Stimulated activated CD4-positive, alpha-beta T cell treated with anti-CD3 and anti-CD28 coated beads, Interleukin-12 subunit alpha, Interleukin-12 subunit beta, amount 100 ng/mL, for 4 hours (primary cell): ENCODE data around the gene SMARCA4.

Experiments
- DNase-seq: peaks from one replicate; pipeline ENCODE4 v3.0.0-alpha.2; 2020

SMARCA4 gene

DNA sequence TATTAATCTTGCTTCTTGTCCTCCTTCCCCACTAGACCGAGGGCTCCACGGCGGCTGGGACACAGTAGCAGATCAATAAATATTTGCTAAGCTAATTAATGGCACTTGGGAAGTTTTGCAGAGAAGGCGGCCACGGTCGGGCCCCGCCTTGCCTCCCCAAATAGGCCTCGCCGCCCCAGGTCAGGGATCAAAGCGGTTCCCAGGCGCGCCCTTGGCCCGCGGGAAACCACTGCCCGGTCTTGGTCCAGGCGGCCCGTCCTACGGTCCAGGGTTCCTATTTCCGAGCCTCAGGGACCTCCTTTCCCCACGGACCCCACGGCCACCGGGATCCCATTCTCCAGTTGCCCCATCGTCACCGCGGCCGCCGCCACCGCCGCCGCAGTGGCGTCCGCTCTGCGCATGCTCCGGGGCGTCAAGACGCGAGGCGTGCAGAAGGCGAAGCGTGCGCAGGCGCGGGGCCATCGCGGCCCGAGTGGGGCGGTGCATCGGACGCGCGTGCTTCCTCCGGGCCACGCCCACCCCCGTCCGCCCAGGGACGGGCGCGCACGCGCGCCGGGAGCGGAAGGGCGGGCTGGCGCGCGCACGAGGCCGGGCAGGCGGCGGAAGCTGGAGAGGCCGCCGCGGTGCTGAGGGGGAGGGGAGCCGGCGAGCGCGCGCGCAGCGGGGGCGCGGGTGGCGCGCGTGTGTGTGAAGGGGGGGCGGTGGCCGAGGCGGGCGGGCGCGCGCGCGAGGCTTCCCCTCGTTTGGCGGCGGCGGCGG lies at the start of gene SMARCA4:
Gene SMARCA4, plus strand, starts transcription at position 717 of the 759 bp plus-strand sequence. CDS start 23,122 bp downstream, outside the sequence.
- peak; percentile 98 for DNase-seq

DNA sequence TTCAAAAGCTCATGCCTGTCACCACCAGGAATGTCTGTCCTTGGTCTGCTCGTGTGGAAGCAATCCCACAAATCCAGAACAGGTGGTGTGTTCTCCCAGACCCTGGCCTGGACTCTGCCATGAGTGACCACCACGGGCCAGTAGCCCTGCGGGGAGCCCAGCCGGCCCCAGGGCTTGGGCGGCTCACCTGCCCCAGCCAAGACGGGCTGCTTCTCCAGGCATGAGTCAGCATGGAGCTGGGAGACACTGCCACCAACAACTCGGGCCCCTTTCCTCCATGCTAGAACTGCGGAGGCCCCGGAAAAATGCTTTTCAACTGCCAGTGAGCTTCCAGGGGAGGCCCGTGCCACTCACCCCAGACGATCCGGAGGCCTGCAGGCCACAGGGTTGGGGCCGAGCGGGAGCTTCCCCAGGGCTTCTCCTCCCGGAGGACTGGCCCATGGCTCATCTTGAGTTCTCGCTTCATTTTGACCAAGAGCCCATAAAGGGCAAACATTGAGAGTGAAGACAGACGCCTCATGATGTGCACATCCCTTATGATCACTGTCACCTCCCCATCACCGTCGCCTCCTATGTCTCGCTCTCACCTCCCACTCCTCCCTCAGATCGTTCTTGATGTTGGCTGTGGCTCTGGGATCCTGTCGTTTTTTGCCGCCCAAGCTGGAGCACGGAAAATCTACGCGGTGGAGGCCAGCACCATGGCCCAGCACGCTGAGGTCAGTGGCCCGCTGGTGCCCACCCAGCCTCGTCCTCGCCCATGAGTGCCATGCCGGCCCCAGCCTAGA lies 49.1 kb upstream of the SMARCA4 start:
- no peak for DNase-seq

DNA sequence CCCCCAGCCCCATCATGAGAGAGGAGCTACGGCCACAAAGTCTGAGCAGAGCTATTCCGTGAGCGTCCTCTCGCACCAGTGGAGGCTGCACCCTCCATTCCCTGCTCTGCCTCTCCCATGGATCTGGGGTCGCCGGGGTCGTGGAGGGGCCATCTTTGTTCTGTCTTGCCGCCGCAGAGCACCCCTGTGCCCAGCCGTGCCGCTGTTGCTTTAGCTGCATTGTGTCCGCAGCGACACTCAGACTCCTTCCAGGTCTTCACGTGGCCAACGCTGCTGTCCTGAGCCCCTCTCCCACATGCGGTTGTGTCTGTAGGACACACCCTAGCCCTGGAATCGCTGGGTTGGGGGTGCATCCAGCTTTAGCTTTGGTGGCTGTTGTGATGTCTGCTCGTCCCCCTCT lies 48.2 kb upstream of the SMARCA4 start:
- DNase-seq: no peak

DNA sequence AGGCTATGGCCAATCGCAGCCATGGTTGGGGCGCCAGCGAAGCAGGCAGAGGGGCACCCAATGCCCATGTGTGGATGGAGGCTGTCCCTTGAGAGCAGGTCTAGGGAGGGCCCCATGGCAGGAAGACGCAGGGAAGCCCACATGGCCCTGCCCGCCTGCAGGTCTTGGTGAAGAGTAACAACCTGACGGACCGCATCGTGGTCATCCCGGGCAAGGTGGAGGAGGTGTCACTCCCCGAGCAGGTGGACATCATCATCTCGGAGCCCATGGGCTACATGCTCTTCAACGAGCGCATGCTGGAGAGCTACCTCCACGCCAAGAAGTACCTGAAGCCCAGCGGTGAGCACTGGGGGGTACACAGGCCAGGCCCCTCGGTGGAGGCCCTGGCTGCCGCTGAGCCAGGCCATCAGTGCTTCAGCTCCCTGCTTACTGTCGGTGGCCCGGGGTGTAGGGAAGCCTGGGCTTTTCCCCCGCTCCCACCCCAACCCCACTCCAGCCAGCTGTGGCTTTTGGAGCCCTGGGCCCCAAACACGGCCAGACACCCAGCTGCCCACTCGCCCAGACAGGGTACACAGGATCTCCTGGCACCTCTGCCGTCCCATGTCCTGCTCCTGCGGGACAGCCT lies 47.0 kb upstream of the SMARCA4 start:
- no peak for DNase-seq

DNA sequence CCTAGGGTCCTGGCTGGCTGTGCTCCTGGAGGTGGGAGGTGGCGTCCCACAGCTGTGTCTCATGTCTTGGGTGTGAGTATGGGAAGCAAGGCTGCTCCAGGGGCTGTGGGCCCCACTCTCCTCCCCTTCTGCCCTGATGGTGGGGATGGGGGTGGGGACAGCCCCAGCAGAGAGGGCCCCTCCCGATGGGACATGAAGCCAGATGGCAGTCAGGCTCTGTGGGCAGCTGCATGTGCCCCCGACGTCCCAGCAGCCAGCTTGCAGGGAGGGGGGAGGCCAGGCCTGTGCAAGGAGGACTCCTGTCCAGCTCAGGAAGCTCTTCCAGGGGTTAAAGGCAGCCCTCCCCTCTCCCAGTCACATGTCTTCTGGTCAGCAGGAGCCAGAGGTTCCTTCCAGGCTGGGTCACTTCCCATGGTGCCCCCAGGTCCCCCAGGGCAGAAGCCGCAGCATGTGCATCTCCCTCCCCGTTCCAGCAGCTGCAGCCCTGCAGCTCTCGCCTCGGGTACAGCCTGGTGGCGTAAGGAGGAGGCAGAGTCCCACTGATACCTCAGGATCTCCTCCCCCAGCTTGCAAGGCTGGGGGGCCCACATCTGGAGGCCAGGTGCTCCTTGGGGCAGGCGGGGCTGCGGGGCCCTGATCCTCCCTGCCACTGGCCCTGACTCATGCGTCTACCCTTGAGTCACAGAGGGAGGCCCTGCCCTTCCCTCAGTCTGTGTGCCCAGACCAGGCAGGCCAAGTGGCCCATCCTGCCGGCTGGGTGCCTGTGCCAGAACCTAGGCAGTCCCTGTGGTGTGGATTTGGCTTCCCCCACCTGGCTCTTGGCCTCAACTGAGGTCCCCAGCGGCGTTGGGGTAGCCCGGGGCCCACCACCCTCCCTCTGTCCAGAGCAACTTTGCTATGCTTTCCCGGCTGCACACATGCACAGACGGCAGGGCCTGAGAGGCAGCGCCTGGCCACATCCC lies 45.4 kb upstream of the SMARCA4 start:
- DNase-seq: no peak

DNA sequence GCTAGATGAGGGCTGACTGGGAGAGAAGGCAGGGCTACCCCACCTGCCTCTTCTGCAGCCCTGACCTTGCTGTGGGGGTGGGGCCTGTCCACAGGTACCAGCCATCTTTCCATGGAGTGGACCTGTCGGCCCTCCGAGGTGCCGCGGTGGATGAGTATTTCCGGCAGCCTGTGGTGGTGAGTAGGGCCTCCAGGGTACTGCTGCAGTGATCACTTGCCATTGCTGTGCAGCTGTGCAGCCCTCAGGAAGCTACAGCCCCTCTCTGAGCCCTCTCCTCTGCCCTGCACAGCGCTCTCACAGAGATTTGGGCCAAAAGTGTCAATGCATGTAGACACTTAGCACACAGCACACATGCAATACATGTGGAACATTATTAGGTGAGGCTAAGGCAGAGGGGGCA lies 44.2 kb upstream of the SMARCA4 start:
- DNase-seq: no peak

DNA sequence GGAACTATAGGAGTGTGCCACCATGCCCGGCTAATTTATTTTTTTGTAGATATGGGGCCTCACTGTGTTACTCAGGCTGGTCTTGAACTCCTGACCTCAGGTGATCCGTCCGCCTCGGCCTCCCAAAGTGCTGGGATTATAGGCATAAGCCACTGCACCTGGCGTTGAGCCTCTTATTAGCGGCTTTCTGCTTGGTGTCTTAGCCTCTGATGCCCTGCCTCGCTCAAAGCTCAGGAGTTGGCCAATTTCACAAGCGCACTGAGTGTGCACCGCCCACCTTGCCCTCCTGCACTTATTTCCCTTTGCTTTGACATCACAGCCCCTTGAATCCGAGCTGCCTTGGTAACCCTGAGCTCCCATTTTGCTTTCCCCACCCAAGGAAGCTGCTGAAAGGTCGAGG lies 42.5 kb upstream of the SMARCA4 start:
- DNase-seq: no peak

DNA sequence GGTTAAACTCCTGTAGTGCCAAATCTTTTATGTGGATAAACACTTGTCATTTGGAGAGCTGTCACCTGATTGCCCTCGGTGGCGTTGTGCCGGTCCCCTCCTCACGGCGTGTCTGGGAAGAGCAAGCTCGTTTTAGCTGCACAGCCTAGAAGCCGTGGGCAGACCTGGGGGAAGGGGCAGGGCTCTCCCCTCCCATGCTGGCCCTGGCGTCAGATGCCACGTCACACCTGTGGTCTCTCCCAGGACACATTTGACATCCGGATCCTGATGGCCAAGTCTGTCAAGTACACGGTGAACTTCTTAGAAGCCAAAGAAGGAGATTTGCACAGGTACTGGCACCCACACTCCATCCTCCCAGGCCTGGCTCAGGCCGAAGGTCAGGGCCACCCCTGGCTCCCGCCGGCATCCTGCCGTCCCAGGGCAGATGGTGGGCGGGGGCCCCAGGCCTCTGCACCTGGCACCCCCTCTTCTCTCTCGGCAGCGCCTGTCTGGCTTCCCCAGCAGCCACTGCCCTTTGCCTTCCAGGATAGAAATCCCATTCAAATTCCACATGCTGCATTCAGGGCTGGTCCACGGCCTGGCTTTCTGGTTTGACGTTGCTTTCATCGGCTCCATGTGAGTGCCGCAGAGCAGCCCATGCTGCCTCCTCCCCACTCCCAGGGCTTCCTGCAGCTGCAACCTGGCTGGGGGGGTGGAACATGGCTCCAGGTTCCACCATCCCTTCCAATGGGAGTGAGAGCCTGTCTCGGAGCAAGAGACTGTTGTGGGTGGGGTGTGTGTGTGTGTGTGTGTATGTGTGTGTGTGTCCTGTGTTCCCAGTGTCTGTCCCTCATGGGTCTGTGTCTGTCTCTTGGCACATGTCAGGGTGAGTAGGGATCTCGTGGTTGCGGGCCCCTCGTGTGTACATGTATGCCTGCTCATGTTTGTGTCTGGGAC lies 41.2 kb upstream of the SMARCA4 start:
- no peak for DNase-seq

DNA sequence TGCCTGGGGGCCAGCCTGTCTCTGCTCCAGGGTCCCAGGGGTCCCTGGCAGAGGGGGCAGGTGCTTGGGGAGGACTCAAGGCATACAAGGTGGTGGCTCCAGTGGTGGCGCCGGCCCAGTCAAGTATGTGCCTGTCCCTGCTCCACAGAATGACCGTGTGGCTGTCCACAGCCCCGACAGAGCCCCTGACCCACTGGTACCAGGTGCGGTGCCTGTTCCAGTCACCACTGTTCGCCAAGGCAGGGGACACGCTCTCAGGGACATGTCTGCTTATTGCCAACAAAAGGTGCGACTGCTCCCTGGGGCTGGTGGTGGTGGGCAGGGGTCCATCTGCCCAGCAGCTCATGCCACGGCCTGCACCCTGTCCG lies 40.6 kb upstream of the SMARCA4 start:
- no peak for DNase-seq

DNA sequence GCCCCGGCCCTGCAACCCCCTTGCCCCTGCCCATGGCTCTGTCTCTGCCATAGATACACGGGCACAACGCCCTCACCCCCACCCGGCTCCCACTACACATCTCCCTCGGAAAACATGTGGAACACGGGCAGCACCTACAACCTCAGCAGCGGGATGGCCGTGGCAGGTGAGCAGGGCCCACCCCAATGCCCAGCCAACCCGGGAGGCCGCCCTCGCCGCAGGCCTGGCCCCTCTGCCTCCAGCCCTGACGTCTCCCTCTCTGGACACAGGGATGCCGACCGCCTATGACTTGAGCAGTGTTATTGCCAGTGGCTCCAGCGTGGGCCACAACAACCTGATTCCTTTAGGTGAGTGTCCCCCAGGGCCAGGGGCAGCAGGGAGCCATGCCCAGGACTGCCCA lies 40.0 kb upstream of the SMARCA4 start:
- no peak for DNase-seq

DNA sequence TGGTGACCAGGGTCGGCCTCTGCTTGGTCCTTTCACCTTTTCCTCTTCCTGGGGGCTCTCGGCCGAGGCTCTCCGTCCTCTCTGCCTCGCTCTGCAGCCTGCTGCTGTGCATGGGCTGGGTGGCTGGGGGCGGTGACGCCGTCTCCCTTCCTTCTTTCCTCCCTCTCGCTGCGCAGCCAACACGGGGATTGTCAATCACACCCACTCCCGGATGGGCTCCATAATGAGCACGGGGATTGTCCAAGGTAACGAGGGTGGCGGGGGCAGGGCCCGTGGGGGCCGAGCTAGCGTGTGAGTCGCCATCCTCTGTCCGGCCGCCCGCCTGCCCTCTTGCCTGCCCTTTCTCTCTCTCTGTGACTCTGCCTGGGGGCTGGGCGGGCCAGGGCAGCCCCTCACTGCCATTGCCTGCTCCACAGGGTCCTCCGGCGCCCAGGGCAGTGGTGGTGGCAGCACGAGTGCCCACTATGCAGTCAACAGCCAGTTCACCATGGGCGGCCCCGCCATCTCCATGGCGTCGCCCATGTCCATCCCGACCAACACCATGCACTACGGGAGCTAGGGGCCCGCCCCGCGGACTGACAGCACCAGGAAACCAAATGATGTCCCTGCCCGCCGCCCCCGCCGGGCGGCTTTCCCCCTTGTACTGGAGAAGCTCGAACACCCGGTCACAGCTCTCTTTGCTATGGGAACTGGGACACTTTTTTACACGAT lies 39.5 kb upstream of the SMARCA4 start:
- DNase-seq: no peak

DNA sequence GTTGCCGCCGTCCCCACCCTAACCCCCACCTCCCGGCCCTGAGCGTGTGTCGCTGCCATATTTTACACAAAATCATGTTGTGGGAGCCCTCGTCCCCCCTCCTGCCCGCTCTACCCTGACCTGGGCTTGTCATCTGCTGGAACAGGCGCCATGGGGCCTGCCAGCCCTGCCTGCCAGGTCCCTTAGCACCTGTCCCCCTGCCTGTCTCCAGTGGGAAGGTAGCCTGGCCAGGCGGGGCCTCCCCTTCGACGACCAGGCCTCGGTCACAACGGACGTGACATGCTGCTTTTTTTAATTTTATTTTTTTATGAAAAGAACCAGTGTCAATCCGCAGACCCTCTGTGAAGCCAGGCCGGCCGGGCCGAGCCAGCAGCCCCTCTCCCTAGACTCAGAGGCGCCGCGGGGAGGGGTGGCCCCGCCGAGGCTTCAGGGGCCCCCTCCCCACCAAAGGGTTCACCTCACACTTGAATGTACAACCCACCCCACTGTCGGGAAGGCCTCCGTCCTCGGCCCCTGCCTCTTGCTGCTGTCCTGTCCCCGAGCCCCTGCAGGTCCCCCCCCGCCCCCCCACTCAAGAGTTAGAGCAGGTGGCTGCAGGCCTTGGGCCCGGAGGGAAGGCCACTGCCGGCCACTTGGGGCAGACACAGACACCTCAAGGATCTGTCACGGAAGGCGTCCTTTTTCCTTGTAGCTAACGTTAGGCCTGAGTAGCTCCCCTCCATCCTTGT lies 38.8 kb upstream of the SMARCA4 start:
- DNase-seq: no peak

DNA sequence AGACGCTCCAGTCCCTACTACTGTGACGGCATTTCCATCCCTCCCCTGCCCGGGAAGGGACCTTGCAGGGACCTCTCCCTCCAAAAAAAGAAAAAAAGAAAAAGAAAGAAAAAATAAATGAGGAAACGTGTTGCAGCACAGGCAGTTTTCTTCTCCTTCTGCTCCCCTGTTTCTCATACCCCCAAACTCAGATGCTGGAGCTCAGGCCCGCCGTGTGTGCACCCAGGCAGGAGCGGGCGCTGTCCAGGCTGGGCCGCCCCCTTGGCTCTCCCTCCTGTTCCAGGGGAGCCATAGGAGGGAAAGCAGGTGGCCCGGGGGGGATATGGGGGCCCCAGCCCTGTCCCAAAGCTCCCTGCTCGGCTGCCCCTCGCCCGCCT lies 38.2 kb upstream of the SMARCA4 start:
- DNase-seq: no peak

DNA sequence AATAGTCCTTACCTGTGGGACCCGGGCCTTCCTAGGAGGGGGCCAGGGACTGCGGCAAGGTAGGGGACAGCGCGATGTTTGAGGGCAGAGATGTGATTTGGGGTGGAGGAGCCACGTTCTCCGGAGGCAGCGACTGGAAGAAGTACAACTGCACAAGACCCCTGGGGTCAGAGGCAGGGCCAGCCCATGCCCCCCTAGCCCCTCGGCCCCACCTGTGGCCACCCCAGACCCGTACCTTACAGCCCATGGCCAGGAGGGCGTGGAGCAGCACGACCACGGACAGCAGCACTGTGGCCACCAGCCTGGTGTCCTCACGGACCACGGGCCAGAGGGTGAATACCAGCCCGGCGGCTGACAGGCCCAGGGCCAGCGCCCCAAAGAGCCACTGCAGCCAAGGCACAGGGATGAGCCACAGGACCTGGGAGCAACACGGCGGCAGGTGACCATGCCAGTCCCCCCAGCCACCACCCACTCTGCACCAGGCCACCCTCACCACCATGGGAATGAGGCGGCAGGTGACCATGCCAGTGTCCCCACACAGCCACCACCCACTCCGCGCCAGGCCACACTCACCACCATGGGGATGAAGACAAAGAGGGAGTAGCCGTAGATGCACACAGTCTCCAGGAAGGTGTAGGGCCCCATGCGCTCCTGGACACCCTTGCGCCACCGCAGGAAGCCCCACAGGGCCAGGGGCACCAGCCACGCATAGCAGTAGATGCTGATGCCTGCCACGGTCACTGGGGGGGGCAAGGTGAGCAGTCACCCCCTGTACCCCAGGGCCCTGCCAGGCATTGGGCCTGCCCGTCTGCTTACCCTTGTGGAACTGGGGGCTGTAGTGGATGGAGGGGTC lies 37.3 kb upstream of the SMARCA4 start:
- DNase-seq: no peak

DNA sequence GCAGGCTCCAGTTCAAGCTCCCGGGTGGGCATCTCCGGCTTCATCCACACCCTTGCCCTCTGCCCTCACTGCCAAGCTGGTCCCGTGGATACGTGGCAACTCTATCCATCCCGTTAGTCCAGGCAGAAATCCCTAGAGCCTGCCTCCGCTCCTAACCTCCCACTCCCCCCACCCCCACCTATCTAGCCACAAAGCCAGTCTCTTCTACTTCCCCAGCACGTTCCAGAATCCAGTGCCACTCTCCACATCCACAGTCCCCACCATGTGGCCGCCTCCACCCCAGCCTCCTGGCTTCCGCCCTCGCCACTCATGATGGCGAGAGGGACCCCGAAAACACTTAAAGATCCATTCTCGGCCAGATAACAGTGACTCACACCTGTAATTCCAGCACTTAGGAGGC lies 36.2 kb upstream of the SMARCA4 start:
- DNase-seq: no peak

DNA sequence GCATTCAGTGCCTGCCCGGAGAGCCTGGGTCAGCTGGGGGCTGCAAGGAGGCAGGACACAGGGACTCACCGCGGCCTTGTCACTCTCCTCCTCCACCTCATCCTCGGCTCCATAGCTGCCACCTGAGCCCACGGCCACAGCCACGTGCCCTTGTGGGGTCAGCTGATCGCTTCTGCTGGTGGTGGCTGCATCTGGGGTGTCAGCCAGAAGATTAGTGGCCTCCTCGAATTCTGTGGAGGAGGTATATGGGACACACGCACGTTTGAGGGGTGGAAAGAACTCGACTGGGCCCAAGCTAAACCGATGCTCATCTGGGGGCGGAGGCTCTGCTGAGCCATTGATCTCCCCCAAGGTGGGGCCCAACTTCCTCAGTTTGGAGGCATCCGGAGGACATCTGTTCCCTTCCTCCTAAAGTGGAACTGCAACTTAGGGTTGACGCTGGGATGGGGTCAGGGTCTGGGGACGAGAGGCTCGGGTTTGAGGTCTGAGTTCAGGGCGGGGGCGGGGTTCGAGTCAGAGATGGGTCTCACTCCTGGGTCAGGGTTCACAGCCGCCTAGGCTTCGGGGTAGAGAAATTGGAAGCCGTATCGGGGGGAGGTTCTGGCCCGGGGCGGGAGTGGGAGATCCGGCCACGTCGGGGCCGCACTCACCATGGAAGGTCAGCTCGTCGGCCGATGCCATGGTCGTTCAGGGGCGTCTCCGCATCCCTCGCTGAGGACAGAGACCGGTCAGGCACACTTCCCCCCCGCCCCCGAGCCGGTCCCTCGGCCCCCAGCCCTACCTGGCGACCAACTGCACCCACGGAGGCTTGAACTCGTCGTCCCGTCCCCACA lies 32.9 kb upstream of the SMARCA4 start:
- no peak for DNase-seq

DNA sequence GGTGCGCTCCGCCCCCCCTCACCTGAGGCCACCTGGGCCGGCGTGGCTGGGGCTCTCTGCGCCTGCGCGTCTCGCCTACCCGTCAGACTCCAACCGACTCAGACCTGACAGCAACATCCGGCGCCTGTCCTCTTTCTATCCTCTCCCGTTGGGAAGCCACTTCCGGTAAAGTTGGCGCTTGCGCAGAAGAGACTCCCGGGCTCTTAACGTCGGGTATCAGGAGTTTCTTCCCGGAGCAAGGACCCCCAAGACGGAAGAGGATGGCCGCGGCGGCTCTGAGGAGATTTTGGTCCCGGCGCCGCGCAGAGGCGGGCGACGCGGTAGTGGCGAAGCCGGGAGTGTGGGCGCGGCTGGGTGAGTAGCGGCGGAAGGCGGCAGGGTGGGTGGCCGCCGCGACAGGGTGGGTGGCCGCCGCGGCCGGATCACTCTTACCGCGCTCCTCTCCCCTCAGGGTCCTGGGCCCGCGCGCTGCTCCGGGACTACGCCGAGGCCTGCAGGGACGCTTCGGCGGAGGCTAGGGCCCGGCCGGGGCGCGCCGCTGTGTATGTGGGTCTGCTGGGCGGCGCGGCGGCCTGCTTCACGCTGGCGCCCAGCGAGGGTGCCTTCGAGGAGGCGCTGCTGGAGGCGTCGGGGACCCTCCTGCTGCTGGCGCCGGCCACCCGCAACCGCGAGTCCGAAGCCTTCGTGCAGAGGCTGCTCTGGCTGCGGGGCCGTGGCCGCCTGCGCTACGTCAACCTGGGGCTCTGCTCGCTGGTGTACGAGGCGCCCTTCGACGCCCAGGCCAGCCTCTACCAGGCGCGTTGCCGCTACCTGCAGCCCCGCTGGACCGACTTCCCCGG lies 32.0 kb upstream of the SMARCA4 start, which contains the start of the genes TIMM29 and YIPF2:
Gene TIMM29, plus strand, starts transcription at position 249 of the 839 bp plus-strand sequence. Its CDS starts 12 bp downstream, at position 261.
Gene YIPF2, minus strand, starts transcription at position 77 of the 839 bp plus-strand sequence. CDS start 229 bp downstream, outside the sequence.
- peak; percentile 91 for DNase-seq
